HepG2 (cell line): Measurements from ENCODE around the gene TAS1R3. TPM values are rescaled to one million over a fixed set of nuclear protein-coding genes. Genes with fewer than 3 reads are reported as not detected.
A peak's percentile ranks its signal among the peaks of the same experiment; 100 is the strongest.

ENCODE experiments used
- CCDC6 ChIP-seq: sonication (generic); formaldehyde crosslinking; IDR thresholded peaks from 2 replicates; pipeline ENCODE4 v1.8.1; 2022; ENCODE audit warnings: mild to moderate bottlenecking, missing genetic modification reagents, moderate library complexity
- E2F2 ChIP-seq: sonication (generic); formaldehyde crosslinking; IDR thresholded peaks from 2 replicates; pipeline ENCODE4 v1.4.0; 2020; ENCODE audit warnings: missing genetic modification reagents, borderline replicate concordance
- MAFK ChIP-seq, 2 experiments: IDR thresholded peaks in 1 of 2; conservative IDR thresholded peaks in 1 of 2; 2 replicates each; pipeline ENCODE4 v1.6.1; 2011; ENCODE audit warnings: improper control_type of control experiment in 2 of 2, low read length in 2 of 2
- THRA ChIP-seq: sonication (generic); formaldehyde crosslinking; IDR thresholded peaks from 2 replicates; pipeline ENCODE4 v1.4.0; 2020; ENCODE audit warnings: missing genetic modification reagents, borderline replicate concordance
- TRIM22 ChIP-seq: fragments of 450-650 bp; IDR thresholded peaks from 2 replicates; pipeline ENCODE4 v1.6.1; 2017
- ZFP41 ChIP-seq: sonication (generic); formaldehyde crosslinking; IDR thresholded peaks from 2 replicates; pipeline ENCODE4 v1.4.0; 2020; ENCODE audit warnings: mild to moderate bottlenecking, missing genetic modification reagents, borderline replicate concordance
- ZNF138 ChIP-seq: sonication (generic); formaldehyde crosslinking; IDR thresholded peaks from 2 replicates; pipeline ENCODE4 v1.5.0; 2020; ENCODE audit warnings: mild to moderate bottlenecking, low read depth, missing genetic modification reagents
- ZNF282 ChIP-seq: fragments of 450-650 bp; IDR thresholded peaks from 2 replicates; pipeline ENCODE4 v1.6.1; 2018; ENCODE audit not compliant: partially characterized antibody
- ZNF430 ChIP-seq: sonication (generic); formaldehyde crosslinking; IDR thresholded peaks from 2 replicates; pipeline ENCODE4 v1.9.0; 2021; ENCODE audit warnings: mild to moderate bottlenecking, missing genetic modification reagents
- ZNF513 ChIP-seq: sonication (generic); formaldehyde crosslinking; conservative IDR thresholded peaks from 2 replicates; pipeline ENCODE4 v1.5.0; 2020; ENCODE audit warnings: missing genetic modification reagents
- ZNF530 ChIP-seq: sonication (generic); formaldehyde crosslinking; IDR thresholded peaks from 2 replicates; pipeline ENCODE4 v1.5.0; 2020; ENCODE audit warnings: low read depth, mild to moderate bottlenecking, missing genetic modification reagents
- ZNF574 ChIP-seq: sonication (generic); formaldehyde crosslinking; IDR thresholded peaks from 2 replicates; pipeline ENCODE4 v1.4.0; 2020; ENCODE audit warnings: missing genetic modification reagents
- ZNF746 ChIP-seq: sonication (generic); formaldehyde crosslinking; IDR thresholded peaks from 2 replicates; pipeline ENCODE4 v1.8.0; 2022; ENCODE audit warnings: mild to moderate bottlenecking, missing genetic modification reagents
- polyA plus RNA-seq, 8 experiments: library from polyadenylated mRNA; depleted of rRNA in 3 of 8; stranded (reverse) in 7 of 8; unstranded in 1 of 8; fragments of >200 nt; fragmentation: Illumina TruSeq in 4 of 8; extraction: Trizol in 4 of 8; gene quantifications; 2 replicates each; pipeline versions ENCODE4 v1.2.1 to v1.2.3, GENCODE V29; 2011 to 2016; ENCODE audit warnings: low read depth in 4 of 8, missing spikeins in 1 of 8, mixed read lengths in 1 of 8; ENCODE audit not compliant: insufficient read depth in 1 of 8
- total RNA-seq, 5 experiments: library from RNA; depleted of rRNA; stranded (reverse); fragments of >200 nt; fragmentation: Illumina TruSeq; extraction: Trizol; gene quantifications; 2 replicates each; pipeline ENCODE4 v1.2.3, GENCODE V29; 2016; ENCODE audit warnings: low read depth in 1 of 5

TAS1R3 gene
- total and polyA plus RNA-seq, 2 of the 13 experiments (the other 11 are each of a cell fraction or from before 2014, with no cell fraction given), result 0.13 to 0.15 TPM

- TF ChIP-seq THRA (CRISPR knock-in tag) (no peak), ZFP41 (CRISPR knock-in tag) (no peak), ZNF138 (CRISPR knock-in tag) (no peak), TRIM22 (no peak), MAFK (conservative IDR thresholded peaks at IDR 0.05 in 1 of 2, IDR thresholded peaks at IDR 0.05 in 1 of 2; ENCODE audit: low read length in 2 of 2) (no peak), ZNF746 (CRISPR knock-in tag) (no peak), ZNF530 (no peak), ZNF430 (no peak), E2F2 (no peak), ZNF282 (no peak), ZNF574 (CRISPR knock-in tag) (peak; percentile 56; the same call in 1 of the 2 replicates), CCDC6 (no peak), ZNF513 (CRISPR knock-in tag) (no peak)
Measured at GRCh38 chr1:1291548-1292441, 39.3 kb upstream of the TAS1R3 start (continued).
